ENCODE data around the gene ENO3.
"Not testable (repeated sequence)": the region's sequence is repeated elsewhere in the genome, so short reads cannot be mapped to it uniquely, and the experiment has no call there.

ENO3 gene

GRCh38 chr17:4950746-4951204, at the start of gene ENO3:
ENO3 (plus strand) TSS chr17:4951119; CDS start chr17:4951830, 711 bp downstream.
- H3K27me3 ChIP-seq = no peaks in the 10 kb centered on the region
- peaks cover 11% of the 10 kb centered on the region for H3K36me3 ChIP-seq
- no peaks in the 10 kb centered on the region for H3K9me3 ChIP-seq
- TF ChIP-seq CTCF (IDR thresholded peaks at IDR 0.05) = no peak
- H3K4me1 ChIP-seq (ENCODE audit: control insufficient read depth in 1 of 2, insufficient read depth in 1 of 2, low read depth in 1 of 2, low read length in 1 of 2) = peaks cover 39 to 51% of the 10 kb centered on the region in 2 experiments
- peak within 1 kb of the TSS; percentile 99 for H3K4me3 ChIP-seq (ENCODE audit: low read depth in 1 of 2, low read length in 1 of 2)
- peak within 1 kb of the TSS; percentile 96 for H3K27ac ChIP-seq

- Histone ChIP-seq H3K27ac (peak overlapping the region; percentile 95), H3K4me1 (ENCODE audit: control insufficient read depth in 1 of 2, insufficient read depth in 1 of 2, low read depth in 1 of 2, low read length in 1 of 2) (peaks cover 37 to 49% of the 10 kb centered on the region in 2 experiments), H3K36me3 (peaks cover 10% of the 10 kb centered on the region), H3K9me3 (no peaks in the 10 kb centered on the region), H3K4me3 (ENCODE audit: low read depth in 1 of 2, low read length in 1 of 2) (peak overlapping the region; percentile 63 to 86), H3K27me3 (peaks cover 74% of the 10 kb centered on the region)
- TF ChIP-seq CTCF (IDR thresholded peaks at IDR 0.05) = no peak
These were observed 49.1 kb upstream of the ENO3 start for GRCh38 chr17:4901648-4902344.

- Histone ChIP-seq H3K36me3 (peaks cover 3% of the 10 kb centered on the region), H3K4me1 (ENCODE audit: control insufficient read depth in 1 of 2, insufficient read depth in 1 of 2, low read depth in 1 of 2, low read length in 1 of 2) (peaks cover 37 to 49% of the 10 kb centered on the region in 2 experiments), H3K27ac (peak overlapping the region; percentile 95), H3K4me3 (ENCODE audit: low read depth in 1 of 2, low read length in 1 of 2) (peak overlapping the region in 1 of 2 experiments; percentile 63), H3K9me3 (no peaks in the 10 kb centered on the region), H3K27me3 (peaks cover 75% of the 10 kb centered on the region)
- TF ChIP-seq CTCF (IDR thresholded peaks at IDR 0.05) = no peak
These were observed 48.4 kb upstream of the ENO3 start for GRCh38 chr17:4902540-4902939.

- H3K27ac ChIP-seq = peak within 1 kb of the TSS; percentile 95
- no peaks in the 10 kb centered on the region for H3K9me3 ChIP-seq
- peaks cover 37 to 49% of the 10 kb centered on the region in 2 experiments for H3K4me1 ChIP-seq (ENCODE audit: control insufficient read depth in 1 of 2, insufficient read depth in 1 of 2, low read depth in 1 of 2, low read length in 1 of 2)
- no peaks in the 10 kb centered on the region for H3K36me3 ChIP-seq
- TF ChIP-seq CTCF (IDR thresholded peaks at IDR 0.05) = peak; percentile 82
- peak within 1 kb of the TSS; percentile 63 to 86 for H3K4me3 ChIP-seq (ENCODE audit: low read depth in 1 of 2, low read length in 1 of 2)
- peaks cover 74% of the 10 kb centered on the region for H3K27me3 ChIP-seq
These were observed 47.7 kb upstream of the ENO3 start, which contains the start of gene CHRNE for GRCh38 chr17:4903051-4903818. CHRNE (minus strand) TSS chr17:4903098; CDS start chr17:4903063, 35 bp downstream.

- Histone ChIP-seq H3K27me3 (peaks cover 44% of the 10 kb centered on the region), H3K4me1 (ENCODE audit: control insufficient read depth in 1 of 2, insufficient read depth in 1 of 2, low read depth in 1 of 2, low read length in 1 of 2) (peaks cover 19 to 27% of the 10 kb centered on the region in 2 experiments)
- H3K27ac ChIP-seq; H3K36me3 ChIP-seq; H3K9me3 ChIP-seq; H3K4me3 ChIP-seq (ENCODE audit: low read depth in 1 of 2, low read length in 1 of 2): not testable (repeated sequence)
These were observed 44.3 kb upstream of the ENO3 start for GRCh38 chr17:4906642-4907041.

Data from neutrophil (primary cell).